Measurements from ENCODE around the gene HTATIP2. TPM values are rescaled to one million over a fixed set of nuclear protein-coding genes. Genes with fewer than 3 reads are reported as not detected.

Gene HTATIP2
- polyA plus RNA-seq, 3 donors: 31.5 to 108 (median 102) TPM

GRCh38 chr11:20387261-20388095 lies 24.0 kb downstream of the HTATIP2 start, which contains the start of gene PRMT3:
PRMT3 (plus strand) TSS chr11:20387716; CDS start chr11:20387747, 31 bp downstream.
- H3K79me2 ChIP-seq (ENCODE audit: insufficient read depth, low read length): no peaks in the 10 kb centered on the region
- peak within 1 kb of the TSS; percentile 98 to 100 (median 100) for H3K27ac Mint-ChIP-seq
- peak within 1 kb of the TSS; percentile 96 to 98 for H3K4me3 Mint-ChIP-seq
- peak within 1 kb of the TSS; percentile 97 for H2AFZ ChIP-seq (ENCODE audit: insufficient read depth, low read depth, low read length, poor library complexity, severe bottlenecking)
- peak within 1 kb of the TSS; percentile 95 to 96 for H3K27ac ChIP-seq (ENCODE audit: low read depth in 1 of 2, low read length in 2 of 2)
- H3K27me3 ChIP-seq (ENCODE audit: control insufficient read depth in 2 of 2, insufficient read depth in 2 of 2, low read length in 2 of 2): no peaks in the 10 kb centered on the region
- no peaks in the 10 kb centered on the region for H3K27me3 Mint-ChIP-seq (ENCODE audit: low read depth in 3 of 3)
- H3K4me2 ChIP-seq (replicated peaks; ENCODE audit: extremely low read depth, low read length, poor library complexity, severe bottlenecking): peak within 1 kb of the TSS; percentile 79
- under 1% methylated on average over 94 of the region's 96 CpGs for WGBS (ENCODE audit: insufficient coverage)
- intact Hi-C loops (cut with micrococcal nuclease): no loop called here
- peaks cover 16% of the 10 kb centered on the region for H3K4me1 Mint-ChIP-seq
- no peaks in the 10 kb centered on the region for H4K20me1 ChIP-seq (ENCODE audit: insufficient read depth, low read length)
- H3K4me1 ChIP-seq (ENCODE audit: control insufficient read depth in 1 of 2, insufficient read depth in 2 of 2, low read length in 2 of 2): peaks cover 18 to 21% of the 10 kb centered on the region in 2 donors
- H3K9me3 Mint-ChIP-seq: no peaks in the 10 kb centered on the region
- no peaks in the 10 kb centered on the region for H3K9me3 ChIP-seq (replicated peaks in 1 of 2; ENCODE audit: control insufficient read depth in 1 of 2, insufficient read depth in 1 of 2, low read length in 2 of 2)
- H3K36me3 Mint-ChIP-seq: peaks cover 26 to 34% of the 10 kb centered on the region in 2 donors
- peak; percentile 92 to 98 (median 96) for DNase-seq
- TF ChIP-seq CTCF (IDR thresholded peaks at IDR 0.05): peak; percentile 99
- H3K9ac ChIP-seq (ENCODE audit: insufficient read depth, low read length, poor library complexity, severe bottlenecking): peak within 1 kb of the TSS; percentile 95
- H3K36me3 ChIP-seq (replicated peaks in 1 of 2; ENCODE audit: control insufficient read depth in 1 of 2, insufficient read depth in 2 of 2, low read length in 2 of 2): peaks cover 5 to 31% of the 10 kb centered on the region in 2 donors
- peak within 1 kb of the TSS; percentile 87 to 96 (median 90) for H3K4me3 ChIP-seq (replicated peaks in 1 of 3; ENCODE audit: low read depth in 2 of 3, low read length in 3 of 3)

- no peaks in the 10 kb centered on the region for H3K9me3 ChIP-seq (replicated peaks in 1 of 2; ENCODE audit: control insufficient read depth in 1 of 2, insufficient read depth in 1 of 2, low read length in 2 of 2)
- peak overlapping the region; percentile 95 for H3K9ac ChIP-seq (ENCODE audit: insufficient read depth, low read length, poor library complexity, severe bottlenecking)
- Mint-ChIP-seq H3K27ac (peak overlapping the region; percentile 85 to 99 (median 92)), H3K4me3 (peak overlapping the region; percentile 96 to 98), H3K9me3 (no peaks in the 10 kb centered on the region), H3K36me3 (peaks cover 24 to 34% of the 10 kb centered on the region in 2 donors), H3K27me3 (ENCODE audit: low read depth in 3 of 3) (no peaks in the 10 kb centered on the region), H3K4me1 (peaks cover 16% of the 10 kb centered on the region)
- DNase-seq: no peak
- H2AFZ ChIP-seq (ENCODE audit: insufficient read depth, low read depth, low read length, poor library complexity, severe bottlenecking): peak overlapping the region; percentile 97
- H3K36me3 ChIP-seq (replicated peaks in 1 of 2; ENCODE audit: control insufficient read depth in 1 of 2, insufficient read depth in 2 of 2, low read length in 2 of 2): peaks cover 6 to 31% of the 10 kb centered on the region in 2 donors
- H3K4me1 ChIP-seq (ENCODE audit: control insufficient read depth in 1 of 2, insufficient read depth in 2 of 2, low read length in 2 of 2): peaks cover 18 to 21% of the 10 kb centered on the region in 2 donors
- H3K4me2 ChIP-seq (replicated peaks; ENCODE audit: extremely low read depth, low read length, poor library complexity, severe bottlenecking): peak overlapping the region; percentile 79
- H3K4me3 ChIP-seq (replicated peaks in 1 of 3; ENCODE audit: low read depth in 2 of 3, low read length in 3 of 3): peak overlapping the region; percentile 87 to 96 (median 90)
- H3K79me2 ChIP-seq (ENCODE audit: insufficient read depth, low read length): no peaks in the 10 kb centered on the region
- H3K27me3 ChIP-seq (ENCODE audit: control insufficient read depth in 2 of 2, insufficient read depth in 2 of 2, low read length in 2 of 2): no peaks in the 10 kb centered on the region
- no peaks in the 10 kb centered on the region for H4K20me1 ChIP-seq (ENCODE audit: insufficient read depth, low read length)
- TF ChIP-seq CTCF (IDR thresholded peaks at IDR 0.05): no peak
- 14% methylated on average over 14 of the region's 25 CpGs for WGBS (ENCODE audit: insufficient coverage)
- H3K27ac ChIP-seq (ENCODE audit: low read depth in 1 of 2, low read length in 2 of 2): peak overlapping the region; percentile 50 to 96
- intact Hi-C loops (cut with micrococcal nuclease): no loop called here
Measured at GRCh38 chr11:20388096-20389055, 24.9 kb downstream of the HTATIP2 start.

Data from CD14-positive monocyte (primary cell).